ENCODE data around the gene WLS.

DNA sequence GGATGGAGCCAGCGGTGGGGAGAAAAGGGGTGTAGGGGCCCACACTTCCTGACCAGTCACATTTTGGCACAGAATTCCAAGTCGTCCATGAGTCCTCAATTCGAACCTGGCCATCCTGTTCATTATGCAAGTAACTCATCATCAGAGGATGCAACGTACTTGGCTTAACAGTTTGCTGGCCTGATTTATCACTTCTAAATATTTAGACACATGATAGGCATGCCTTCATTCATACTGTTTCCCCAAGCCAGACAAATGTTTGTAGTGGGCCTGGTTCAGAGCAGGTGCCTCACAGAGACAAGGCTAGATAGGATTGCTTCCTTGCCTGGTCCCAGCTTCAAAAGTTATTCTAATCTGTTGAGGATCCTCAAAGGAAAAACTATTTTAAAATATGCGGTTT is 66.7 kb downstream of the WLS start:
- no peak for TF ChIP-seq PATZ1 (CRISPR knock-in tag; IDR thresholded peaks at IDR 0.05; ENCODE audit: borderline replicate concordance)
- no peak for TF ChIP-seq RARB (CRISPR knock-in tag; IDR thresholded peaks at IDR 0.05)
